Measurements from ENCODE around the gene IL17D. TPM values are rescaled to one million over a fixed set of nuclear protein-coding genes. Genes with fewer than 3 reads are reported as not detected.
"Not testable (repeated sequence)": the region's sequence is repeated elsewhere in the genome, so short reads cannot be mapped to it uniquely, and the experiment has no call there.

IL17D gene
- total RNA-seq, 1 donor from 2014 or later: 7.6 TPM

GRCh38 chr13:20720499-20720898 lies 17.0 kb downstream of the IL17D start:
- no peak for DNase-seq

DNA sequence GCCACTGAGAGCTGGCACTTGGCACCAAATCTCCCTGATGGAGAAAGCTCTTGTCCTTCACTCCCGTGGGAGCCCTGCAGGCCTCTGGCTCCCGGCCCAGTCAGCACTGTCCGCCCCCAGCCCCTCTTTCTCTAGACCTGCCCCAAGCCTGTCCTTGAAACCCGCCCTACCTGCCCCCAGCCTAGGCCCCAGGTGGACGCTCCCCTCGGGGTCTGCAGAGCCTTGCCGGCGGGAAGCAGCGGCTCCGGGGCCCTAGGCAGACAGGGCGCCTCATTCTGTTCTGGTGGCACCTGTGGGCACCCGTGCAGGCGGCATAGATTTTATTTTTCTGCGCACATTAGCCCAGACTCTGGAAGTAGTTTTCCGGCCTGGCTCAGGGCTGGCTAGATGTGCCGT lies 17.6 kb downstream of the IL17D start:
- DNase-seq: no peak

GRCh38 chr13:20721454-20722357 lies 18.2 kb downstream of the IL17D start:
- DNase-seq: peak; percentile 43

GRCh38 chr13:20727856-20728255 lies 24.4 kb downstream of the IL17D start:
- no peak for DNase-seq

- DNase-seq: no peak
These were observed 25.2 kb downstream of the IL17D start for GRCh38 chr13:20728579-20729311.

- no peak for DNase-seq
These were observed 26.4 kb downstream of the IL17D start for GRCh38 chr13:20729633-20730585.

GRCh38 chr13:20738616-20739015 lies 35.1 kb downstream of the IL17D start:
- no peak for DNase-seq

DNA sequence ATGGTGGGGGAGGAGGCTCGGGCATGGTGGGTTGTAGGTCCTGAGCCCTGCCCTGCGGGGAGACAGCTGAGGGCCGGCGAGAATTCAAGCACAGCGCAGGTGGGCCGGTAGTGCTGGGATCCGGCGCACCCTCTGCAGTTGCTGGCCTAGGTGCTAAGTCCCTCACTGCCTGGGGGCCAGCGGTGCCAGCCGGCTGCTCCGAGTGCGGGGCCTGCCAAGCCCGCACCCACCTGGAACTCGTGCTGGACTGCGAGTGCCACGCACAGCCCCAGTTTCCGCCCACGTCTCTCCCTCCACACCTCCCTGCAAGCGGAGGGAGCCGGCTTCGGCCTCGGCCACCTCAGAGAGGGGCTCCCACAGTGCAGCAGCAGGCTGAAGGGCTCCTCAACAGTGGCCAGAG lies 36.5 kb downstream of the IL17D start:
- DNase-seq: no peak

GRCh38 chr13:20743830-20744404 lies 40.4 kb downstream of the IL17D start:
- DNase-seq: not testable (repeated sequence)

- DNase-seq: no peak
These were observed 45.9 kb downstream of the IL17D start for GRCh38 chr13:20749377-20749776.

DNA sequence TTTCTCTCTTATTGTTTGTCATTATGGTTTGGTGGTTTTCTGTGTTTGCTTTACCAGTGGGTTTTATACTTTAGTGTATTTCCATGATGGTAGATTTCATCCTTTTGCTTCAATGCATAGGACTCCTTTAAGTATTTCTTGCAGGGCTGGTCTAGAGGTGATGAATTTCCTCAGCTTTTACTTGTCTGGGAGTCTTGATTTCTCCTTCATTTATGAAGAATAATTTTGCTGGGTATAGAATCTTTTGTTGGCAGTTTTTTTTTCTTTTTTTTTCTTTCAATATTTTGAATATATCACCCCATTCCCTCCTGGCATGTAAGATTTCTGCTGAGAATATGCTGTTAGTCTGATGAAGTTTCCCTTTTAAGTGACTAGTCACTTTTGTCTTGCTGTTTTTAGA lies 50.5 kb downstream of the IL17D start:
- DNase-seq: no peak

GRCh38 chr13:20760872-20761271 lies 57.4 kb downstream of the IL17D start:
- DNase-seq: no peak

DNA sequence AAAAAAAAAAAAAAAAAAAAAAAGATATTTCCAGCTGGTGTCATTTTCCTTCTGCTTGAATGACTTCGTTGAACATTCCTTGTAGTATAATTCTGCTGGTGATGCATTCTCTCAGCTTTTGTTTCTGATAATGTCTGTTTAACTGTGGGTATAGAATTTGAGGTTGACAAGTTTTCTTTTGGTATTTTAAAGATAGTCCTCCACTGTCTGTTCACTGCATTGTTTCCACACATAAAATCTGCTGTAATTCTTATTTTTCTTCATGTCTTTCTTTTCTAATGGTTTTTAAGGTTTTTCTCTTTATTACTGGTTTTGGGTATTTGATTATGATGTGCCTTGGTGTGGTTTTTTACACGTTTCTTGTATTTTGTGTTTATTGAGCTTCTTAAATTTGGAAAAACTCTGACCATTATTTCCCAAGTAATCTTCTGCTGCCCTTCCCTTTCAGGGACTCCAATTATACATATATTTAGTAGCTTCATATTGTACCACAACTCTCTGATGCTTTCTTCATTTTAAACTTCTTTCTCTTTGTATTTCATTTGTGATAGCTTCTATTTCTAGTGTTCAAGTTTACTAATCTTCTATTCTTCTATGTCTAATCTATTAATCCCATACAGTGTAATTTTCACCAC lies 63.9 kb downstream of the IL17D start:
- DNase-seq: no peak

- no peak for DNase-seq
These were observed 65.6 kb downstream of the IL17D start for GRCh38 chr13:20769091-20769490.

- DNase-seq: no peak
These were observed 66.3 kb downstream of the IL17D start for GRCh38 chr13:20769834-20770233.

Other genes starting within 250 kb of the IL17D start
- 13.4 TPM for gene CRYL1, start 177.8 kb upstream of the IL17D start, total RNA-seq
- gene IFT88, start 136.5 kb upstream of the IL17D start, total RNA-seq: 30.3 TPM
- 21.2 TPM for gene EEF1AKMT1, start 70.3 kb downstream of the IL17D start, total RNA-seq
- 33.7 TPM for gene XPO4, start 199.0 kb downstream of the IL17D start, total RNA-seq

Data from occipital lobe (tissue), 2 donors.